IMR-90 (cell line): ENCODE measurements around the gene ABCC10. TPM values are rescaled to one million over a fixed set of nuclear protein-coding genes. Genes with fewer than 3 reads are reported as not detected.
A peak's percentile ranks its signal among the peaks of the same experiment; 100 is the strongest.

ENCODE experiments used
- ATAC-seq: fragments of 200-7000 bp; cut with Tn5 transposase; 2 replicates; pipeline ENCODE4 v1.9.1; 2020; ENCODE audit warnings: low read depth, mild to moderate bottlenecking, moderate library complexity
- BruUV-seq: library from RNA; stranded (reverse); fragments of 400-500 nt; replicated peaks from 2 replicates; lab custom pipeline; 2021; lab: Mats Ljungman, UMichigan
- CTCF ChIA-PET: fragments of 300-600 bp; formaldehyde crosslinking; extraction: SDS; loops from one replicate; lab custom pipeline; 2021; ENCODE audit warnings: antibody characterized with exemption; lab: Yijun Ruan, JAX
- POLR2A ChIA-PET: fragments of 300-600 bp; sonication (Branson Sonifier 250); formaldehyde crosslinking; loops from one replicate; lab custom pipeline; 2022; ENCODE audit warnings: antibody characterized with exemption; ENCODE audit not compliant: unreplicated experiment; lab: Charles Lee
- DNase-seq: peaks from one replicate; pipeline ENCODE4 v3.0.0; 2013
- H2AFZ ChIP-seq: replicated peaks from 2 replicates; pipeline ENCODE3; 2013; ENCODE audit warnings: low read length, mild to moderate bottlenecking; ENCODE audit not compliant: poor library complexity
- H2AK5ac ChIP-seq: 2 replicates; pipeline ENCODE4 v1.6.1; 2013; ENCODE audit warnings: low read depth, low read length, inconsistent platforms
- H2AK9ac ChIP-seq: replicated peaks from 2 replicates; pipeline ENCODE3; 2013; ENCODE audit warnings: mild to moderate bottlenecking, low read depth, low read length, moderate library complexity; ENCODE audit not compliant: poor library complexity
- H2BK120ac ChIP-seq: 2 replicates; pipeline ENCODE4 v1.6.1; 2013; ENCODE audit warnings: low read depth, low read length, inconsistent platforms
- H2BK15ac ChIP-seq: 3 replicates; pipeline ENCODE4 v1.6.1; 2013; ENCODE audit warnings: low read depth, low read length, inconsistent platforms
- H2BK20ac ChIP-seq: 2 replicates; pipeline ENCODE4 v1.6.1; 2013; ENCODE audit warnings: low read depth, mild to moderate bottlenecking, inconsistent platforms, low read length, moderate library complexity
- H2BK5ac ChIP-seq: 2 replicates; pipeline ENCODE4 v1.6.1; 2013; ENCODE audit warnings: mild to moderate bottlenecking, low read depth, low read length, inconsistent platforms; ENCODE audit not compliant: poor library complexity, severe bottlenecking
- H3K14ac ChIP-seq: replicated peaks from 2 replicates; pipeline ENCODE4 v1.6.1; 2013; ENCODE audit warnings: low read depth, low read length, inconsistent platforms
- H3K18ac ChIP-seq: 2 replicates; pipeline ENCODE4 v1.6.1; 2013; ENCODE audit warnings: low read depth, low read length, control low read depth
- H3K23ac ChIP-seq: 2 replicates; pipeline ENCODE4 v1.6.1; 2013; ENCODE audit warnings: low read depth, low read length, inconsistent platforms
- H3K27ac ChIP-seq: 2 replicates; pipeline ENCODE4 v1.5.1; 2013; ENCODE audit warnings: mild to moderate bottlenecking, control low read depth, low read length; ENCODE audit not compliant: insufficient read depth
- H3K27me3 ChIP-seq: 2 replicates; pipeline ENCODE4 v1.6.1; 2013; ENCODE audit warnings: low read length; ENCODE audit not compliant: control insufficient read depth, insufficient read depth
- H3K36me3 ChIP-seq: 2 replicates; pipeline ENCODE4 v1.6.1; 2013; ENCODE audit warnings: low read length, mixed read lengths; ENCODE audit not compliant: control insufficient read depth, insufficient read depth
- H3K4ac ChIP-seq: 2 replicates; pipeline ENCODE4 v1.6.1; 2013; ENCODE audit warnings: low read depth, low read length, inconsistent platforms
- H3K4me1 ChIP-seq: 2 replicates; pipeline ENCODE4 v1.6.1; 2013; ENCODE audit warnings: low read length, mixed read lengths; ENCODE audit not compliant: control insufficient read depth, insufficient read depth
- H3K4me2 ChIP-seq: 2 replicates; pipeline ENCODE4 v1.6.1; 2013; ENCODE audit warnings: low read depth, mild to moderate bottlenecking, control low read depth, low read length, moderate library complexity
- H3K4me3 ChIP-seq: 2 replicates; pipeline ENCODE4 v1.5.1; 2013; ENCODE audit warnings: low read depth, mild to moderate bottlenecking, control low read depth, low read length, moderate library complexity; ENCODE audit not compliant: insufficient read depth
- H3K56ac ChIP-seq: 2 replicates; pipeline ENCODE4 v1.6.1; 2013; ENCODE audit warnings: low read length, inconsistent platforms; ENCODE audit not compliant: insufficient read depth; ENCODE audit errors: extremely low read depth
- H3K79me1 ChIP-seq, 2 experiments: 2 replicates each; pipeline ENCODE4 v1.6.1; 2013; ENCODE audit warnings: low read length in 2 of 2, inconsistent platforms in 1 of 2, low read depth in 1 of 2
- H3K9ac ChIP-seq: 2 replicates; pipeline ENCODE4 v1.6.1; 2013; ENCODE audit warnings: low read depth, low read length, control low read depth
- H3K9me1 ChIP-seq: 2 replicates; pipeline ENCODE4 v1.6.1; 2013; ENCODE audit warnings: low read length, inconsistent platforms; ENCODE audit not compliant: insufficient read depth
- H3K9me3 ChIP-seq: 2 replicates; pipeline ENCODE4 v1.6.1; 2013; ENCODE audit warnings: low read length; ENCODE audit not compliant: control insufficient read depth, insufficient read depth
- H4K20me1 ChIP-seq: 2 replicates; pipeline ENCODE4 v1.6.1; 2013; ENCODE audit warnings: low read length, inconsistent platforms; ENCODE audit not compliant: insufficient read depth
- H4K5ac ChIP-seq: 2 replicates; pipeline ENCODE4 v1.6.1; 2013; ENCODE audit warnings: mild to moderate bottlenecking, low read depth, low read length, control low read depth
- H4K8ac ChIP-seq, 2 experiments: 2 replicates each; pipeline ENCODE4 v1.6.1; 2013; ENCODE audit warnings: low read depth in 2 of 2, low read length in 2 of 2, control low read depth in 1 of 2, inconsistent platforms in 1 of 2
- H4K91ac ChIP-seq: 2 replicates; pipeline ENCODE4 v1.6.1; 2013; ENCODE audit warnings: low read depth, low read length, inconsistent platforms; ENCODE audit not compliant: insufficient read depth
- MXI1 ChIP-seq: IDR thresholded peaks from 2 replicates; pipeline ENCODE4 v1.6.1; 2012; ENCODE audit warnings: low read depth, mild to moderate bottlenecking, low read length, moderate library complexity, borderline replicate concordance
- WGBS, 2 experiments: methylation state at CpG; one replicate each; pipeline versions ENCODE4 v1.1.5 to v1.1.7; 2013; ENCODE audit warnings: missing lambda C conversion rate in 2 of 2; ENCODE audit not compliant: insufficient read length in 1 of 2; ENCODE audit errors: extremely low coverage in 2 of 2; 5-methylcytosine and 5-hydroxymethylcytosine counted together
- dilution Hi-C: fragments of 300-500 bp; cut with HindIII; formaldehyde crosslinking; loops from one replicate; pipeline ENCODE4 v1.14.3; 2018; ENCODE audit warnings: low sequenced_read_pairs; ENCODE audit not compliant: unreplicated experiment
- in situ Hi-C: fragments of 300-500 bp; cut with MboI; formaldehyde crosslinking; loops from 3 replicates; pipeline ENCODE4 v1.14.3; 2019; ENCODE audit warnings: low sequenced_read_pairs, inconsistent platforms, mixed read lengths
- intact Hi-C: fragments of 100-400 bp; cut with micrococcal nuclease; formaldehyde crosslinking; loops from 2 replicates; pipeline ENCODE4 v1.10.0; 2022
- polyA plus RNA-seq, 3 experiments: library from polyadenylated mRNA; depleted of rRNA; stranded (reverse); fragments of >200 nt; gene quantifications; 2 replicates each; pipeline ENCODE4 v1.2.3, GENCODE V29; 2012; ENCODE audit warnings: low replicate concordance in 1 of 3
- total RNA-seq: library from RNA; depleted of rRNA; stranded (reverse); fragments of >200 nt; gene quantifications from 2 replicates; pipeline ENCODE4 v1.2.3, GENCODE V29; 2012
- TF ChIP-seq, protein P1 (sequence below): fragments of 150-350 bp; IDR thresholded peaks from 2 replicates; pipeline ENCODE4 v1.6.1; 2017; ENCODE audit warnings: mild to moderate bottlenecking, antibody characterized with exemption, low read length, low read depth

Gene ABCC10
- total and polyA plus RNA-seq, 2 of the 4 experiments (the other 2 are of a cell fraction), result 7.0 to 26.3 TPM

DNA sequence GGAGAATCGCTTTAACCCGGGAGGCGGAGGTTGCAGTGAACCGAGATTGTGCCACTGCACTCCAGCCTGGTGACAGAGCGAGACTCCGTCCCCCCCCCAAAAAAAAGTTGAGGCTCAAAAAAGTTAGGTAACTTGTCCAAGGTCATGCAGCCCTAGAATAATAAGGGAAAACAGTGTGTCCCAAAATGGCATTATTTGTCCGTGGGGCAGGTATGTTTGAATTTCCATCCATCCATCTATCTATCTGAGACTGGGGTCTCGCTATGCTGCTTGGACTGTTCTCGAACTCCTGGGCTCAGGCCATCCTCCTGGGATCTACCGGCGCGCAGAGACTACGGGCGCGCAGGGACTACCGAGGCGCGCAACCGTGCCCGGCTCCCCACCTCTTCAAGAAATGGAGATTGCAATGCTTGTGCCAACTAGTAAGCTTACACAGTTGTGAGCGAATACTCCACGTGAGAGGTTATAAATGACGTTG, 374 bp upstream of the ABCC10 start:
- no peak for ATAC-seq
- Histone ChIP-seq H3K27me3 (no peaks in the 10 kb centered on the region; the same call in 1 of the 2 replicates), H2BK5ac (peak overlapping the region; percentile 67), H3K9ac (peak overlapping the region; percentile 59), H3K9me3 (no peaks in the 10 kb centered on the region), H3K23ac (0 out of 2 replicates have a peak overlapping the region, but pooled peaks have one; percentile 44), H2AFZ (peak overlapping the region; percentile 100), H4K8ac (peak overlapping the region; percentile 80 to 96), H3K4me2 (peak overlapping the region; percentile 69), H4K20me1 (no peaks in the 10 kb centered on the region), H3K14ac (peak overlapping the region; percentile 94), H4K5ac (peak overlapping the region; percentile 88), H3K18ac (0 out of 2 replicates have a peak overlapping the region, but pooled peaks have one; percentile 12), H3K36me3 (peaks cover under 1% of the 10 kb centered on the region; the same call in 1 of the 2 replicates), H3K4me1 (peaks cover 5% of the 10 kb centered on the region), H3K9me1 (0 out of 2 replicates have a peak, but pooled peaks cover 6% of the 10 kb centered on the region), H2BK120ac (peak overlapping the region; percentile 40; the same call in 1 of the 2 replicates), H3K79me1 (peaks cover 20 to 34% of the 10 kb centered on the region in 2 experiments), H2AK5ac (no peak overlapping the region; the same call in 1 of the 2 replicates), H3K4me3 (peak overlapping the region; percentile 75), H3K4ac (peak overlapping the region; percentile 94), H3K56ac (no peak overlapping the region), H2BK15ac (no peak overlapping the region), H3K27ac (peak overlapping the region; percentile 41), H2BK20ac (no peak overlapping the region), H2AK9ac (peak overlapping the region; percentile 87), H4K91ac (peak overlapping the region; percentile 57)
- dilution Hi-C loops (no loop called here), intact Hi-C loops (loop anchor here (1.0 to 2.0 kb wide), 2 partner anchors 58 to 79 kb away; partner anchors contain the start of gene ZNF318), in situ Hi-C loops (no loop called here)
- no peak for DNase-seq
- ChIA-PET POLR2A (interaction anchor here (0.7 kb wide), 2 partner anchors 10 to 47 kb away, joined by 5 to 11 read pairs; no protein-coding TSS in a partner anchor), CTCF (no interaction called here)
- BruUV-seq, result no TSS peak
- TF ChIP-seq MXI1, result no peak
- TF ChIP-seq, protein P1, sequence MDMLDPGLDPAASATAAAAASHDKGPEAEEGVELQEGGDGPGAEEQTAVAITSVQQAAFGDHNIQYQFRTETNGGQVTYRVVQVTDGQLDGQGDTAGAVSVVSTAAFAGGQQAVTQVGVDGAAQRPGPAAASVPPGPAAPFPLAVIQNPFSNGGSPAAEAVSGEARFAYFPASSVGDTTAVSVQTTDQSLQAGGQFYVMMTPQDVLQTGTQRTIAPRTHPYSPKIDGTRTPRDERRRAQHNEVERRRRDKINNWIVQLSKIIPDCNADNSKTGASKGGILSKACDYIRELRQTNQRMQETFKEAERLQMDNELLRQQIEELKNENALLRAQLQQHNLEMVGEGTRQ, result 0 out of 2 replicates have a peak, but pooled peaks have one; percentile 74
- 25% methylated on average over 10 of the region's 23 CpGs; no CpG with 5 or more reads in 1 of the 2 experiments for WGBS, 2 experiments
